Measurements from ENCODE around the gene MROH2A.
"Not testable (repeated sequence)": the region's sequence is repeated elsewhere in the genome, so short reads cannot be mapped to it uniquely, and the experiment has no call there.

Gene MROH2A

GRCh38 chr2:233854241-233854981, 76.3 kb downstream of the MROH2A start, which contains the start of gene HJURP:
TSS of gene HJURP (minus strand) at chr2:233854535. CDS start at chr2:233854500, 35 bp downstream.
- DNase-seq (ENCODE audit: low read depth), result peak; percentile 77

- no peak for DNase-seq (ENCODE audit: low read depth)
Observed at GRCh38 chr2:233855345-233855744, 77.2 kb downstream of the MROH2A start.

- DNase-seq (ENCODE audit: low read depth), result no peak
Observed at GRCh38 chr2:233856184-233856583, 78.1 kb downstream of the MROH2A start.

GRCh38 chr2:233857511-233858141, 79.5 kb downstream of the MROH2A start:
- peak; percentile 28 for DNase-seq (ENCODE audit: low read depth)

- DNase-seq (ENCODE audit: low read depth), result no peak
Observed at GRCh38 chr2:233858331-233858730, 80.2 kb downstream of the MROH2A start.

- DNase-seq (ENCODE audit: low read depth), result no peak
Observed at GRCh38 chr2:233862261-233862768, 84.2 kb downstream of the MROH2A start.

GRCh38 chr2:233865838-233866237, 87.7 kb downstream of the MROH2A start:
- no peak for DNase-seq (ENCODE audit: low read depth)

- DNase-seq (ENCODE audit: low read depth), result no peak
Observed at GRCh38 chr2:233866479-233866878, 88.3 kb downstream of the MROH2A start.

- DNase-seq (ENCODE audit: low read depth), result peak; percentile 33
Observed at GRCh38 chr2:233867993-233868532, 89.9 kb downstream of the MROH2A start, which contains the start of gene MSL3B. TSS of gene MSL3B (minus strand) at chr2:233868386.

- DNase-seq (ENCODE audit: low read depth), result no peak
Observed at GRCh38 chr2:233871432-233871831, 93.3 kb downstream of the MROH2A start.

GRCh38 chr2:233872125-233872524, 94.0 kb downstream of the MROH2A start:
- DNase-seq (ENCODE audit: low read depth), result not testable (repeated sequence)

- DNase-seq (ENCODE audit: low read depth), result no peak
Observed at GRCh38 chr2:233882353-233882752, 104.2 kb downstream of the MROH2A start.

Measured in T follicular helper cell (primary cell).